Endodermal cell (in vitro differentiated cells): ENCODE data around the gene EFTUD2. TPM values are rescaled to one million over a fixed set of nuclear protein-coding genes. Genes with fewer than 3 reads are reported as not detected.

Experiments
- DNase-seq: peaks from one replicate; pipeline ENCODE4 v3.0.0-alpha.2; 2017
- H3K27ac ChIP-seq: 2 replicates; pipeline ENCODE4 v1.5.1; 2013; ENCODE audit warnings: mild to moderate bottlenecking, low read depth, low read length, moderate library complexity
- H3K27me3 ChIP-seq: 2 replicates; pipeline ENCODE4 v1.6.1; 2013; ENCODE audit warnings: mild to moderate bottlenecking, low read length, moderate library complexity; ENCODE audit not compliant: insufficient read depth, control insufficient read depth, poor library complexity, severe bottlenecking
- H3K36me3 ChIP-seq: 2 replicates; pipeline ENCODE4 v1.7.0; 2013; ENCODE audit warnings: mild to moderate bottlenecking, low read length, moderate library complexity; ENCODE audit not compliant: control insufficient read depth, insufficient read depth
- H3K4me1 ChIP-seq: one replicate; pipeline ENCODE4 v1.7.0; 2013; ENCODE audit warnings: low read length; ENCODE audit not compliant: control insufficient read depth, insufficient read depth
- H3K4me3 ChIP-seq: 2 replicates; pipeline ENCODE4 v1.5.1; 2013; ENCODE audit warnings: mild to moderate bottlenecking, low read length, moderate library complexity
- H3K9ac ChIP-seq: 2 replicates; pipeline ENCODE4 v1.6.1; 2013; ENCODE audit warnings: mild to moderate bottlenecking, low read length, moderate library complexity; ENCODE audit not compliant: poor library complexity, severe bottlenecking; ENCODE audit errors: extremely low read depth
- H3K9me3 ChIP-seq: 2 replicates; pipeline ENCODE4 v1.6.1; 2013; ENCODE audit warnings: mild to moderate bottlenecking, low read length, moderate library complexity; ENCODE audit not compliant: control insufficient read depth
- H3K27ac Mint-ChIP-seq: 2 replicates; pipeline ENCODE4 v1.8.0; 2020; ENCODE audit warnings: mixed read lengths
- H3K27me3 Mint-ChIP-seq: 2 replicates; pipeline ENCODE4 v1.8.0; 2021; ENCODE audit warnings: mild to moderate bottlenecking, mixed read lengths; ENCODE audit not compliant: insufficient read depth
- H3K36me3 Mint-ChIP-seq: 2 replicates; pipeline ENCODE4 v1.8.0; 2020; ENCODE audit warnings: low read depth, mixed read lengths
- H3K4me1 Mint-ChIP-seq: 2 replicates; pipeline ENCODE4 v1.8.0; 2020; ENCODE audit warnings: mixed read lengths
- H3K4me3 Mint-ChIP-seq: 2 replicates; pipeline ENCODE4 v1.8.0; 2020; ENCODE audit warnings: mild to moderate bottlenecking, moderate library complexity, mixed read lengths
- H3K9me3 Mint-ChIP-seq: 2 replicates; pipeline ENCODE4 v1.8.0; 2020; ENCODE audit warnings: mild to moderate bottlenecking, mixed read lengths
- WGBS, 2 experiments: methylation state at CpG; one replicate each; pipeline versions ENCODE4 v1.1.5 to v1.1.7; 2013; ENCODE audit warnings: missing lambda C conversion rate in 2 of 2, mixed read lengths in 1 of 2; ENCODE audit not compliant: insufficient coverage in 1 of 2, insufficient read length in 1 of 2; 5-methylcytosine and 5-hydroxymethylcytosine counted together
- total RNA-seq, 2 donors: library from RNA; stranded (reverse); fragmentation: NEBNext Ultra II Directional in 1 of 2; extraction: Animal tissue kit (Norgen Biotek cat#: 25700) in 1 of 2; gene quantifications; 2 replicates in 1 of 2; 3 replicates in 1 of 2; pipeline ENCODE4 v1.2.1, GENCODE V29; 2021
- TF ChIP-seq, protein P1 (sequence below): fragments of 200-600 bp; sonication (generic); conservative IDR thresholded peaks from 2 replicates; pipeline ENCODE4 v1.5.0; 2021; ENCODE audit warnings: antibody characterized with exemption, mild to moderate bottlenecking

EFTUD2 gene
- total RNA-seq, 2 donors from 2014 or later, result 145 to 171 TPM

DNA sequence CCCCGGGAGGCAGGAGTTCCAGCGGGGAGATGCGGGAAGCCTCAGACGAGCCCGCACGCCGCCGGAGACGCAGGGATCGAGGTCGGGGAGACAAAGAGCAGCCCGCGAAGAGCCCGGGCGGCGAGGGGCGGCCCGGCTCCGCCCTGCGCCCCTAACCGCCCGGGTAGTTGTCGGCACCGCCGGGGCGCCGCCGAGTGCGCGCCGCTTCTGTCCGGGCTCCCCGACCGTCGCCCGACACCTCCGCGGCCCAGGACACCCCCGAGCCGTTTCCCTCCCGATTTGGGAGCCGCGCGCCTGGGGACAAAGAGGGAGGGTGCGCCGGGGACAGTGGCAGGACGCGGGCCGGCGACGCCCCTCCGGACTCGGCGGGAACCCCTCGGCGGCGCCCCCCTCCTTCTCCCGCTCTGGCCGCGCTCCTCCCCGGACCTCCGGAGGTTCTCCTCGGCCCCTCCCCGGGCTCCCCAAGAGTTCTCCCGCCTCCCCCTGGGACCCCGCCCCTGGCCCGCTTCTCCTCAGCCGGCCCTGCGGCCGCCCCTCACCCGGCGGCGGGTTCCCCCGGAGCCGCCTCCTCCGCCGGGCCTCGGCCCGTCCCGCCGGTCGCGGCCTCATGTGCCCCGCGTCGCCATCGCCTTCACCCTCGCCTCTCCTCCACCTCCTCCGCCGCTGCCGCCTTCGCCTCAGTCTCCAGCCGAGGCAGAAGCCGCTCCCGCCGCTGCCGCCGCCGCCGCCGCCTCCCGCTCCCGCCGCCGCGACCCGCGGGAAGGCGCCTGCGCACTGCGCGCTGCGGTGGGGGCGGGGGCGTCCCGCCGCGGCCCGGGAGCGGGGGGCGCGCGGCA is 69.5 kb downstream of the EFTUD2 start, which contains the start of gene GJC1:
Gene GJC1, minus strand, starts transcription at position 765 of the 836 bp plus-strand sequence. CDS start 24,470 bp downstream, outside the sequence.
- TF ChIP-seq, protein P1, sequence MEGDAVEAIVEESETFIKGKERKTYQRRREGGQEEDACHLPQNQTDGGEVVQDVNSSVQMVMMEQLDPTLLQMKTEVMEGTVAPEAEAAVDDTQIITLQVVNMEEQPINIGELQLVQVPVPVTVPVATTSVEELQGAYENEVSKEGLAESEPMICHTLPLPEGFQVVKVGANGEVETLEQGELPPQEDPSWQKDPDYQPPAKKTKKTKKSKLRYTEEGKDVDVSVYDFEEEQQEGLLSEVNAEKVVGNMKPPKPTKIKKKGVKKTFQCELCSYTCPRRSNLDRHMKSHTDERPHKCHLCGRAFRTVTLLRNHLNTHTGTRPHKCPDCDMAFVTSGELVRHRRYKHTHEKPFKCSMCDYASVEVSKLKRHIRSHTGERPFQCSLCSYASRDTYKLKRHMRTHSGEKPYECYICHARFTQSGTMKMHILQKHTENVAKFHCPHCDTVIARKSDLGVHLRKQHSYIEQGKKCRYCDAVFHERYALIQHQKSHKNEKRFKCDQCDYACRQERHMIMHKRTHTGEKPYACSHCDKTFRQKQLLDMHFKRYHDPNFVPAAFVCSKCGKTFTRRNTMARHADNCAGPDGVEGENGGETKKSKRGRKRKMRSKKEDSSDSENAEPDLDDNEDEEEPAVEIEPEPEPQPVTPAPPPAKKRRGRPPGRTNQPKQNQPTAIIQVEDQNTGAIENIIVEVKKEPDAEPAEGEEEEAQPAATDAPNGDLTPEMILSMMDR, result no peak
- Histone ChIP-seq H3K27me3 (no peaks in the 10 kb centered on the region), H3K4me3 (peak within 1 kb of the TSS; percentile 93), H3K4me1 (peaks cover 10% of the 10 kb centered on the region), H3K9ac (peak within 1 kb of the TSS; percentile 58), H3K9me3 (no peaks in the 10 kb centered on the region), H3K27ac (peak within 1 kb of the TSS; percentile 77), H3K36me3 (peaks cover under 1% of the 10 kb centered on the region)
- Mint-ChIP-seq H3K9me3 (no peaks in the 10 kb centered on the region), H3K4me3 (peak within 1 kb of the TSS; percentile 84), H3K36me3 (no peaks in the 10 kb centered on the region), H3K27ac (peak within 1 kb of the TSS; percentile 88), H3K27me3 (peaks cover 7% of the 10 kb centered on the region), H3K4me1 (peaks cover 22% of the 10 kb centered on the region)
- 0% methylated on average over 19 to 123 of the region's 123 CpGs for WGBS, 2 experiments
- DNase-seq, result peak; percentile 89

DNA sequence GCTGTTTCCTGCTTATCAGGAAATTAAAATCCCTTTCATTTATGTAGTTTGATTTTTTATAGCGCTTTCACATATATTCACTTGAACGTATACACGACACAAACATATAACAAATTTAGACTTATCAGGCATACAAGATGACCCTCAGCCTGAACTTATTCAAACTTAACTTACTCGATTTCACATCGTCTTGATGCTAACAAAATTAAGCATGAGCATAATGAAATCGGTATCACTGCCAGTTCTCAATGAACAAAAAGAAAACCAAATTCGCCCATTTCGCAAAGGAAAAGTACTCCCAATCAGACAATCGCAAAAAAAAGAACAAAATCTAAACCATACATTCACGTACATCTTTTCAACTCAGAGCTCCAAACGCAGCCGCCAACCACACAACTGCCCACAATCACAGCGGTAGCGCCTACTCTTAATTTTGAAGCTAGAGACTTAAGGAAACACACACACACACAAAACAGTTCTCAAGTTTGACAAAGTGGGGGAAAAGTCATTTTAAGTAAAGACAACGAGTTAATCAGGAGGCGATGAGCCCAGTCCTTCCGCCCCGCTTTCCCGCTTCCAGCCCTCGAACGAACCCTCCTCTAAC is 70.2 kb downstream of the EFTUD2 start:
- Mint-ChIP-seq H3K4me3 (peak overlapping the region; percentile 84), H3K36me3 (peaks cover 2% of the 10 kb centered on the region), H3K27ac (peak overlapping the region; percentile 82), H3K9me3 (no peaks in the 10 kb centered on the region), H3K27me3 (peaks cover 7% of the 10 kb centered on the region), H3K4me1 (peaks cover 22% of the 10 kb centered on the region)
- H3K9ac ChIP-seq, result peak overlapping the region; percentile 58
- H3K4me1 ChIP-seq, result peaks cover 10% of the 10 kb centered on the region
- 0% methylated on average over 8 to 21 of the region's 21 CpGs for WGBS, 2 experiments
- peak; percentile 50 for DNase-seq
- H3K27me3 ChIP-seq, result no peaks in the 10 kb centered on the region
- no peaks in the 10 kb centered on the region for H3K9me3 ChIP-seq
- H3K4me3 ChIP-seq, result peak overlapping the region; percentile 93
- H3K27ac ChIP-seq, result peak overlapping the region; percentile 77
- H3K36me3 ChIP-seq, result peaks cover 7% of the 10 kb centered on the region
- TF ChIP-seq, protein P1, result no peak

DNA sequence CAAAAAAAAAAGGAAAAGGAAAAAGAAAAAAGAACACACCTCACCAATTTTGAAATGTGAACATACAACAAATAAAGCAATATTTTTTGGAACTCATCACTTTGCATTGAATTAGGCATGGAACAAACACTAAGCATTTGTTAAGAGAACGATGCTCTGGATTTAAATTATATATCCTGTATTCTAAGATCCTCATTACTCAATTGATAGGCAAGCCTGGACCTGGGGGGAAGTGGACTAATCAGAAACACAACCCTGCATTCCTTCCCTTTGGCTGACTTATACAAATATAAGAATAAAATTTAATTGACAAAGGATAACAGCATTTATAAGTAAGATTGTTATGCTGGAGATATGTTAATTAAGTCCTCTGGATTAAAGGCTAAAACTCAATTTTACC is 71.4 kb downstream of the EFTUD2 start:
- peaks cover 4% of the 10 kb centered on the region for H3K27me3 Mint-ChIP-seq
- H3K9ac ChIP-seq, result peak overlapping the region; percentile 58
- H3K9me3 Mint-ChIP-seq, result no peaks in the 10 kb centered on the region
- peaks cover 5% of the 10 kb centered on the region for H3K36me3 Mint-ChIP-seq
- DNase-seq, result no peak
- H3K36me3 ChIP-seq, result peaks cover 10% of the 10 kb centered on the region
- H3K4me3 ChIP-seq, result peak overlapping the region; percentile 93
- no peak overlapping the region for H3K27ac ChIP-seq
- no peak overlapping the region for H3K27ac Mint-ChIP-seq
- peak overlapping the region; percentile 84 for H3K4me3 Mint-ChIP-seq
- no peaks in the 10 kb centered on the region for H3K27me3 ChIP-seq
- H3K4me1 ChIP-seq, result peaks cover 10% of the 10 kb centered on the region
- peaks cover 22% of the 10 kb centered on the region for H3K4me1 Mint-ChIP-seq
- H3K9me3 ChIP-seq, result no peaks in the 10 kb centered on the region
- WGBS, 2 experiments, result 88% methylated on average over 1 of the region's 1 CpG; no CpG with 5 or more reads in 1 of the 2 experiments
- TF ChIP-seq, protein P1, result no peak
